ENCODE measurements around the gene RBM34. TPM values are rescaled to one million over a fixed set of nuclear protein-coding genes. Genes with fewer than 3 reads are reported as not detected.
A peak's percentile ranks its signal among the peaks of the same experiment; 100 is the strongest.

The RBM34 gene
- total RNA-seq, 1 donor from 2014 or later: 58.7 TPM

DNA sequence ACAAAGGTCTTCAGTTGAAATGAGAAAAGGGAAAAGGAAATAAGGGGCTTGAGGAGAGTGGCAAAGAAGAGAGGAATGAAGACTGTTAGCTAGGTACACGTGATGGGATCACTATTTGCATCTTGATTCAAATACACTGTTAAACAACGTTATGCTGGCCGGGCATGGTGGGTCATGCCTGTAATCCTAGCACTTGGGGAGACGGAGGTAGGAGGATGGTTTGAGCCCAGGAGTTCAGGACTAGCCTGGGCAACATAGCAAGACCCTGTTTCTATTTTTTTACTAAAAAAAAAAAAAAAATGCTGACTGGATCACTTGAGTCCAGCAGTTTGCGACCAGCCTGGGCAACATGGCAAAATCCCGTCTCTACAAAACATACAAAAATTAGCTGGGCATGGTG is 2.4 kb downstream of the RBM34 start:
- DNase-seq (no peak), ATAC-seq (no peak)
- intact Hi-C loops (cut with micrococcal nuclease): no loop called here

- no peak for DNase-seq
- intact Hi-C loops (cut with micrococcal nuclease): no loop called here
- no peak for ATAC-seq
Observed at GRCh38 chr1:235157150-235157549, 3.9 kb downstream of the RBM34 start.

DNA sequence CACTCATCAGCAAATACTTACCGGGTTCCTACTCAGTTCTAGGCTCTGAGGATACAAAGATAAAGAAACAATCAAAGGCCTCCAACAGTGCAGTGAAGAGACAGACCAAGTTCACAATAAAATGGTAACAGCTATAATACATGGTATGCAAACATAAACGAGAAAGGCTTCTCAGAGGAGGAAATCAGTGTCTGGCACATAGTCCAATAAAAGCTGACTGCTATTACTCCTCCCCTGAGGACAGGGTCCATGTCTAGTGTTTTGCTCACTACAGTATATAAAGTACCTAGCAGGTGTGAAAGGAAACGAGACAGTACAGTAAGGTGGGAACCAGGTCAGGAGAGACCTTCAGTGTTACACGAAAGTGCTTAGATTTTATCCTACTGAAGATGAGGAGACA is 4.3 kb downstream of the RBM34 start:
- ATAC-seq (no peak), DNase-seq (no peak)
- intact Hi-C loops (cut with micrococcal nuclease): no loop called here

GRCh38 chr1:235156265-235156664 is 4.8 kb downstream of the RBM34 start:
- no peak for ATAC-seq
- no peak for DNase-seq
- intact Hi-C loops (cut with micrococcal nuclease): no loop called here

- no peak for ATAC-seq
- intact Hi-C loops (cut with micrococcal nuclease): no loop called here
- no peak for DNase-seq
Observed at GRCh38 chr1:235152235-235152634, 8.8 kb downstream of the RBM34 start.

GRCh38 chr1:235151033-235151432 is 10.0 kb downstream of the RBM34 start:
- intact Hi-C loops (cut with micrococcal nuclease): no loop called here
- no peak for DNase-seq
- no peak for ATAC-seq

DNA sequence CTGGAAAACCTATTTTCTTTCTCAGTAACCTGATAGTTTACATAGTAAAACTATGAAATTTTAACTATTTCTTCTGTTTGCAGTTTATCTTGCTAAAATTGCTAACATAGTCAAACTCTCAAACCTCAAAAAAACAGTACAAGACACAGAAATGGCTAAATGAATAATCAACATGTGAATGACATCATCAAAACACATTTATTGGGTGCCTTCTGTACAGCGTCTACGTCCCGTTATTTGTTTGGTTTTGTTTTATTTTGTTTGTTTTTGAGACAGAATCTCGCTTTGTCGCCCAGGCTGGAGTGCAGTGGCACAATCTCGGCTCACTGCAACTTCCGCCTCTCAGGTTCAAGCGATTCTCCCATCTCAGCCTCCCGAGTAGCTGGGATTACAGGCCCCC is 11.2 kb downstream of the RBM34 start:
- ATAC-seq (no peak), DNase-seq (no peak)
- intact Hi-C loops (cut with micrococcal nuclease): no loop called here

- DNase-seq (no peak), ATAC-seq (no peak)
- intact Hi-C loops (cut with micrococcal nuclease): no loop called here
Observed at GRCh38 chr1:235147269-235147668, 13.8 kb downstream of the RBM34 start.

DNA sequence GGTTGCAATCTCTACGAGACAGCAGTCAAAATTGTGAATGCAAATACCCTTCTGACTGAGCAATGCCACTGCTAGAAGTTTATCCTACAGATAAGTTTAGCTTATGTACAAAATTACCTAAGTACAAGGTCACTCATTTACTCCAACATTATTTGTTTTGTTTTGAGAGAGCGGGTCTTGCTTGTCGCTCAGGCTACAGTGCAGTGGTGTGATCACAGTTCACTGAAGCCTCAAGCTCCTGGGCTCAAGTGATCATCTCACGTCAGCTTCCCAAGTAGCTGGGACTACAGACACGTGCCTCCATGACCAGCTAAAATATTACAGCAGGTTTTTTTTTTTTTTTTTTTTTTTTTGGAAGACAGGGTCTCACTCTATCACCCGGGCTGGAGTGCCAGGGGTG is 15.4 kb downstream of the RBM34 start:
- intact Hi-C loops (cut with micrococcal nuclease): no loop called here
- no peak for DNase-seq
- ATAC-seq: no peak

DNA sequence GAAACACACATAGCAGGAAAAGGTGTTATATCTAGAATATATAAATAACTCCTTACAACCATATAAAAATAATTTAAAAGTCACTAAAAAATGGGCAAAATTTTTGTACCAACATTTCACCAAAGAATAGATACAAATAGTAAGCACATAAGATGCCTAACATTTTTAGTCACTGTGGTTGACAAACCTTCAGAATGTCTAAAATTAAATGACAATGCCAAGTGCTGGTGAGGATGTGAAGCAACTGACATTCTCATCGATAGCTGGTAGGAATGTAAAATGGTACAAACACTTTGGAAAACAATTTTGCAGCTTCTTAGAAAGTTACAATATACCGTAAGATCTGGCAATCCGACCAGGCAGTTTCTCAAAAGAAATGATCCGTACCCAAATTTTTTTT is 18.1 kb downstream of the RBM34 start:
- DNase-seq: no peak
- no peak for ATAC-seq
- intact Hi-C loops (cut with micrococcal nuclease): no loop called here

DNA sequence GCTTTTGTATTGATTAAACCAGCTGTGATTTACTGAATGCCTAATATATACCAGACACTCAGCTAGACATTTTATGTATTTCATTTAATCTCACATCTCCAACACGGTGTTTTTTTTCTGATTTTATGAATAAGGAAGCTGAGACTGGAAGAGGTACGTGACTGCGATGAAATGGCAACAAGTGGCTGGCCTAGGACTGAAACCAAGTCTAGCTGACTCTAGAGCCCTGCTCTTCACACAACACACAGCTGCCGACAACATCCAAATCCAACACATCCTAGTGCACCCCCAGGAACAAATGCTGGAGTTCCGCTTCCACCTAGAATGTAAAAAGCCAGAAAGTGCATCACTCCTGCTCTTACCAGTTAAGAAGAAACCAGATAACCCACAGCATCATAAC is 21.7 kb downstream of the RBM34 start:
- ATAC-seq (no peak), DNase-seq (no peak)
- intact Hi-C loops (cut with micrococcal nuclease): no loop called here

- intact Hi-C loops (cut with micrococcal nuclease): no loop called here
- DNase-seq: no peak
- ATAC-seq: no peak
Observed at GRCh38 chr1:235138821-235139220, 22.2 kb downstream of the RBM34 start.

DNA sequence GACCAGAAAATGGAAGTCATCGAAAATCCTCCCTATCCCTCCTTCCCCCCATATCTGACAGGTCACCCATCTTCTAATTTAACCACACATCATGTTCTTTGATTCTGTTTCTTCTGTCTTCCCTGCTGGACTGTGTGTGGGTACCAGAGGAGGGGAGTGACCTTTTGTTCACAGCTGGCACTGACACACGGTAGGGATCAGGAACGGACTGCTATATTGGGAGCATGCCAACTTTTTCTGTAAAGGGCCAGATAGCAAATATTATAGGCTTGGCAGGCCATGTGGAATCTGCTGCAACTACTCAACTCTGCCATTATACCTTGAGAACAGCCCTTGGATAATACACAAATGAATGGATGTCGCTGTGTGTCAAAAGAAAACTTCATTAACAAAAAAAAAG is 24.9 kb downstream of the RBM34 start:
- intact Hi-C loops (cut with micrococcal nuclease): no loop called here
- DNase-seq (no peak), ATAC-seq (peak; percentile 68)

DNA sequence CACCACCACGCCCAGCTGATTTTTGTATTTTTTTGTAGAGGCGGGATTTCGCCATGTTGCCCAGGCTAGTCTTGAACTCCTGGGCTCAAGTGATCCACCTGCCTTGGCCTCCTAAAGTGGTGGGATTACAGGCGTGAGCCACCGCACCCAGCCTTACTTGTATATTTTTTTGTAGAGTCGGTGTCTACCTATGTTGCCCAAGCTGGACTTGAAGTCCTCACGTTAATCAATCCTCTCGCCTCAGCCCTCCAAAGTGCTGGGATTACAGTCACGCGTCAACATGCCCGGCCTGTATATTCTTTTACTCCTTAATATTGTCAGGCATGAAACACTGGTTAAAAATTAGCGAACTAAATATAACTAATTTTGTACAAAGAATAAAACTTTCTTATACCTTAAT is 26.9 kb downstream of the RBM34 start:
- ATAC-seq: no peak
- no peak for DNase-seq
- intact Hi-C loops (cut with micrococcal nuclease): no loop called here

DNA sequence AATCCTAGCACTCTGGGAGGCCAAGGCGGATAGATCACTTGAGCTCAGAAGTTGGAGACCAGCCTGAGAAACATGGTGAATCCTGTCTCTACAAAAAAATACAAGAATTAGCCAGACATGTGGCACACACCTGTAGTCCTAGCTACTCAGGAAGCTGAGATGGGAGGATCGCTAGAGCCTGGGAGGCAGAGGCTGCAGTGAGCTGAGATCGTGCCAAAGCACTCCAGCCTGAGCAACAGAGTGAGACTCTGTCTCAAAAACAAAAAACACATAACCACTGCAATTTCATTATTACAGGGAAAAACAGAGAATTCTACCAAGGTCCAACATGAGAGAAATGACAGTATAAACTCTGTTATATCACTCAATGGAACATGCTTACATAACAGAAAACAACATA is 28.0 kb downstream of the RBM34 start:
- intact Hi-C loops (cut with micrococcal nuclease): no loop called here
- ATAC-seq (no peak), DNase-seq (no peak)

DNA sequence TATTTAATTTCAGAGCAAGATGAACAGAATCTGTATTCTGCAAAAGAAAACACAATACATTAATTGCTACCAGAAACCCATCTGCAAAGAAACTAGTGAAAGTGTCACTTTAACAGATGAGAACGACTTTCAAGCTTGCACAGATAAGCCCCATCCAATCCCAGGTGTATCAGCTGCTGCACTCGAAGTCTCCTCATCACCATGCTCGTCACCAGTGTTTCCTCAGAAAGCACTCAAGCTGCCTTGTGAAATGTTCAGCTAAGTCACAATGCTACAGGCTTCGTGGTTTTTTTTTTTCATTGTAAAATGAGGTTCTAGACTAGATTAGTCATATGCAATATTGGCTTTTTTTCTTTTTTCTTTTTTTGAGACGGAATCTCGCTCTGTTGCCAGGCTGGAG is 29.1 kb downstream of the RBM34 start:
- intact Hi-C loops (cut with micrococcal nuclease): no loop called here
- DNase-seq (no peak), ATAC-seq (no peak)

GRCh38 chr1:235130766-235131270 is 30.2 kb downstream of the RBM34 start:
- DNase-seq (no peak), ATAC-seq (no peak)
- intact Hi-C loops (cut with micrococcal nuclease): no loop called here

GRCh38 chr1:235129774-235130570 is 31.1 kb downstream of the RBM34 start:
- ATAC-seq (no peak), DNase-seq (no peak)
- intact Hi-C loops (cut with micrococcal nuclease): no loop called here

GRCh38 chr1:235128456-235129328 is 32.4 kb downstream of the RBM34 start, which contains the start of gene TOMM20:
Gene TOMM20 (minus strand): TSS chr1:235128837. CDS start chr1:235128715, 122 bp downstream.
- DNase-seq (peak; percentile 97), ATAC-seq (peak; percentile 99)
- intact Hi-C loops (cut with micrococcal nuclease): no loop called here

GRCh38 chr1:235127732-235128455 is 33.2 kb downstream of the RBM34 start:
- DNase-seq (no peak), ATAC-seq (no peak)
- intact Hi-C loops (cut with micrococcal nuclease): no loop called here

Measured in left ventricle myocardium superior (tissue), 1 donor.